Epithelial cell of esophagus (primary cell): Measurements from ENCODE around the gene MFAP5.
"Not testable (repeated sequence)": the region's sequence is repeated elsewhere in the genome, so short reads cannot be mapped to it uniquely, and the experiment has no call there.

Experiments
- DNase-seq: peaks from one replicate; pipeline ENCODE4 v3.0.0; 2010; ENCODE audit warnings: low read depth
- H3K4me3 ChIP-seq: 2 replicates; pipeline ENCODE4 v1.5.1; 2011; ENCODE audit warnings: mild to moderate bottlenecking, low read length, control low read depth
- TF ChIP-seq, protein P1 (sequence below): IDR thresholded peaks from 2 replicates; pipeline ENCODE4 v1.5.1; 2011; ENCODE audit warnings: low read depth, mild to moderate bottlenecking, low read length, control low read depth, inconsistent platforms; ENCODE audit not compliant: insufficient read depth; ENCODE audit errors: missing control alignments

The MFAP5 gene

DNA sequence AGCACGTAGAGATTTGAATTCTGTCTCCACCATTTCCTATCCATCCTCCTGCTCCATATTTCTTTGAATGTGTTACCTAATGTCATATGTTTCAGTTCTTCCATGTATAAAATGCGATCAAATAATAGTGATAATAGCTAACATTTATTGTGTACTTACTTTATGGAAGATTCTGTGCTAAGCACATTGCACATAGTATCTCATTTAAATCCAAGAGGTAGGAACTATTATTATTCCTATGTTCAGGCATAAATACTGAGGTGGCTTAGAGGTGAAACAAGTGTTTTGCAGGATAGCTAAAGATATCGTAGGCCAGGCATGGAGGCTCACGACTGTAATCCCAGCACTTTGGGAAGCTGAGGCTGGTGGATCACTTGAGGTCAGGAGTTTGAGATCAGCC, 32.5 kb downstream of the MFAP5 start:
- TF ChIP-seq, protein P1, sequence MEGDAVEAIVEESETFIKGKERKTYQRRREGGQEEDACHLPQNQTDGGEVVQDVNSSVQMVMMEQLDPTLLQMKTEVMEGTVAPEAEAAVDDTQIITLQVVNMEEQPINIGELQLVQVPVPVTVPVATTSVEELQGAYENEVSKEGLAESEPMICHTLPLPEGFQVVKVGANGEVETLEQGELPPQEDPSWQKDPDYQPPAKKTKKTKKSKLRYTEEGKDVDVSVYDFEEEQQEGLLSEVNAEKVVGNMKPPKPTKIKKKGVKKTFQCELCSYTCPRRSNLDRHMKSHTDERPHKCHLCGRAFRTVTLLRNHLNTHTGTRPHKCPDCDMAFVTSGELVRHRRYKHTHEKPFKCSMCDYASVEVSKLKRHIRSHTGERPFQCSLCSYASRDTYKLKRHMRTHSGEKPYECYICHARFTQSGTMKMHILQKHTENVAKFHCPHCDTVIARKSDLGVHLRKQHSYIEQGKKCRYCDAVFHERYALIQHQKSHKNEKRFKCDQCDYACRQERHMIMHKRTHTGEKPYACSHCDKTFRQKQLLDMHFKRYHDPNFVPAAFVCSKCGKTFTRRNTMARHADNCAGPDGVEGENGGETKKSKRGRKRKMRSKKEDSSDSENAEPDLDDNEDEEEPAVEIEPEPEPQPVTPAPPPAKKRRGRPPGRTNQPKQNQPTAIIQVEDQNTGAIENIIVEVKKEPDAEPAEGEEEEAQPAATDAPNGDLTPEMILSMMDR: no peak
- H3K4me3 ChIP-seq: no peak overlapping the region
- DNase-seq: no peak

DNA sequence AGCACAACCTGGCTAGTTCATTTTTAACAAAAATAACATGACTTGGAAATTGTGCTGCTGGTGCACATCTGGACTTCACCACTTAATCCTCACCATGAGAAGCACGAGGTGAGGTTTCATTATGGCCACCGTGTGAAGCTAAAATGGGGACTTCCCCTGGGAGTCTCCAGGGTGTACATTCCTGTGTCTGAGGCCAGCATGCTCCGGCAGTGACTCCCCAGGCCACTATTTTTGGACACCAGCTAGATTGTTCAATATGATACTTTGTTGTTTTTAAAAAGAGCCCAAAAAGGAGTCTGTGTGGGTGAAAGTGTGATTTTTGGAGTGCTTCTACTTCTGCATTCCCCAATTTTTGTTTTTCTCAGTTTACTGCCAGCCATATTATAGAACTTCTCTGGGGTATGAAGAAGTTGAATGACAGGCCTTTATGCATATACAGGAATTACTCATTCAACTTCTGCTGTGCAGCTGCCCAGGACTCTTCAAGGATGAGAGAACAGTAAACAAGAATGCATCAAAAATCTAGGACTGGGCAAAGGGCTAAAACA, 33.1 kb downstream of the MFAP5 start:
- H3K4me3 ChIP-seq: no peak overlapping the region
- DNase-seq: peak; percentile 46
- TF ChIP-seq, protein P1: no peak

DNA sequence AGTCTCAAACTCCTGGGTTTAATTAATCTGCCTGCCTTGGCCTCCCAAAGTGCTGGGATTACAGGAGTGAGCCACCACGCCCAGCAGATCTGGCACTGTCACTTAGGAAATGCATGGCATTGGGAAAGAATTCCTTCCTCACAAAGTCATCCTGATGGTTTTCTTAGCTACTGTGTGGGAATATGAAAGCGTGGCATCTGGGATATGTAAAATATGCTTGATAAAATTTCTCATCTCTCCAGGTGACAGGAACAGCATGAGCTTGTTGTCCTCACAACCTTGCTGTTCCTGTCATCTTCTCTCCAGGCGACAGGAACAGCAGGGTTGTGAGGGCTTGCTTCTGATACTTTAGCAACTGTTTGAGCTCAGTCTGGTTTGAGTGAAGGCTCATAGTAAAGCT, 33.9 kb downstream of the MFAP5 start:
- TF ChIP-seq, protein P1: no peak
- no peak overlapping the region for H3K4me3 ChIP-seq
- DNase-seq: no peak

DNA sequence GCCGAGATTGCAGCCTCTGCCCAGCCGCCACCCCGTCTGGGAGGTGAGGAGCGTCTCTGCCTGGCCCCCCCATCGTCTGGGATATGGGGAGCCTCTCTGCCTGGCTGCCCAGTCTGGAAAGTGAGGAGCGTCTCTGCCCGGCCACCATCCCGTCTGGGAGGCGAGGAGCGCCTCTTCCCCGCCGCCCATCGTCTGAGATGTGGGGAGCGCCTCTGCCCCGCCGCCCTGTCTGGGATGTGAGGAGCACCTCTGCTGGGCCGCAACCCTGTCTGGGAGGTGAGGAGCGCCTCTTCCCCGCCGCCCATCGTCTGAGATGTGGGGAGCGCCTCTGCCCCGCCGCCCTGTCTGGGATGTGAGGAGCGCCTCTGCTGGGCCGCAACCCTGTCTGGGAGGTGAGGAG, 37.9 kb downstream of the MFAP5 start:
- not testable (repeated sequence) for H3K4me3 ChIP-seq

DNA sequence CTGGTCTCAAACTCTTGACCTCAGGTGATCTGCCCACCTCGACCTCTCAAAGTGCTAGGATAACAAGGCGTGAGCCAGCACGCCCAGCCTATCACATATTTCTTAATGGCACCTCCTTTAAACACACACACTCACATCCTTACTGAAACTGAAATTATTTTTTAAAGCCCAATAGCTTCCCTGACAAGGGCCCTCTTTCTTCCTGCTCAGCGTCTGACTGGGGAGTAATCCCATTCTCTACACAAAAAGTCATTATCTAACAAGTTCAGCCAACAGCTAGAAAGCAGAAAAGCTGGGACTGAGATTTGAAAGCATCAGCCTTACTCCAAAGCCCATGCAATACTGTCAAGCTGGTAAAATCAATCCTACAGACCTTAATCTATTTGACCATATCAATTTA, 40.0 kb downstream of the MFAP5 start:
- TF ChIP-seq, protein P1: no peak
- DNase-seq: no peak
- no peak overlapping the region for H3K4me3 ChIP-seq

More for the DNA sequence above, 37.9 kb downstream of the MFAP5 start:
- DNase-seq: not testable (repeated sequence)

DNA sequence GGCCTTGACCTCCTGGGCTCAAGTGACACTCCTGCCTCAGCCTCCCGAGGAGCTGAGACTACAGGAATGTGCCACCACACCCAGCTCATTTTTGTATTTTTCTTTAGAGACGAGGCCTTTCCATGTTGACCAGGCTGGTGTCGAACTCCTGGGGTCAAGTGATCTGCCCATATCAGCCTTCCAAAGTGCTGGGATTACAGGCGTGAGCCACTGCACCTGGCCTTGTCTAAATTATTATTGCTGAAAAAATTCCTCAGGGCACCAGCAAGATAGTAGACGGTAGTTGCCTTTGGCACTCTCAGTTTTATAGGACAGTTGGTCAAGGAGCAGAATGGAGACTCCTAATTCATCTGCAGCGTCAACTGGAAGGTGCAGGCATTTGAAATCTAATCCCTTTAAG, 47.4 kb downstream of the MFAP5 start:
- TF ChIP-seq, protein P1: no peak
- no peak for DNase-seq

DNA sequence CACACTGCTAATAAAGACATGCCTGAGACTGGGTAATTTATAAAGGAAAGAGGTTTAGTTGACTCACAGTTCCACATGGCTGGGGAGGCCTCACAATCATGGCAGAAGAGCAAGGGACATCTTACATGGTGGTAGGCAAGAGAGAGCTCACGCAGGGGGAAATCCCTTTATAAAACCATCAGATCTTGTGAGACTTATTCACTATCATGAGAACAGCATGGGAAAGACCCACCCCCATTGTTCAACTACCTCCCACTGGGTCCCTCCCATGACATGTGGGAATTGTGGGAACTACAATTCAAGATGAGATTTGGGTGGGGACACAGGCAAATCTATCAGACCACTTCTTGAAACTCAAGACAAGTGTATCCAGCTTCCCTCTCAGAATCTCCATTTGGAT, 48.7 kb downstream of the MFAP5 start:
- H3K4me3 ChIP-seq, DNase-seq: not testable (repeated sequence)

More for the DNA sequence above, 47.4 kb downstream of the MFAP5 start:
- no peak overlapping the region for H3K4me3 ChIP-seq

DNA sequence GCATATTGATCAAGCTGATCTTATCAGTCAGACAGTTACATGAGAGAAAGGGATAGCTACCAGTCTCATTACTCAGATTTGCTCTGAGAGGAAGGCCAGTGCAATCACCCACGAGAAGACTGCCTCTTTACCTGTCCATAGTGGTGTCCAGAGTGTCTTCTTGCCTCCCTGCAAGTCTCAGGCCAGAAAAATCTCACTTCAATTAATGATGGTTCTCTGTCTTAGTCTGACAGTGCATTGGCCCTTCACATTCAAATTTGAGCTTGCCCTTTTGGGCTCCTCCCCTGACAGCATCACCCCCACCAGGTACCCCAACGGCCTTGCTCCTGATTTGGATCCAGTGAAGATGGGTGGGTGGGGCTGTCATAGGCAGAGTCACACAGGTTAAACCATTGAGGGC, 50.0 kb downstream of the MFAP5 start, which contains the start of gene AICDA:
Gene AICDA (minus strand): TSS at position 231 of the 400 bp plus-strand sequence. CDS start 92 bp downstream, at position 139.
- no peak for DNase-seq
- TF ChIP-seq, protein P1: no peak
- no peak within 1 kb of the TSS for H3K4me3 ChIP-seq
